GM13977 (cell line): Measurements from ENCODE around the gene PAIP1.
A peak's percentile ranks its signal among the peaks of the same experiment; 100 is the strongest.

Source experiments
- DNase-seq: peaks from one replicate; pipeline ENCODE4 v3.0.0; 2012; ENCODE audit warnings: low spot score
- in situ Hi-C: fragments of 300-500 bp; cut with MboI; formaldehyde crosslinking; loops from one replicate; pipeline ENCODE4 v1.12.0; 2022; ENCODE audit warnings: low sequenced_read_pairs, low pct_unique_long_range_greater_than_20kb, mixed read lengths, inconsistent platforms; ENCODE audit not compliant: unreplicated experiment
- TF ChIP-seq, protein P1 (sequence below): IDR thresholded peaks from 2 replicates; pipeline ENCODE4 v1.5.1; 2012; ENCODE audit warnings: mild to moderate bottlenecking, control low read depth; ENCODE audit not compliant: insufficient read depth; ENCODE audit errors: extremely low read depth, missing control alignments

The PAIP1 gene

DNA sequence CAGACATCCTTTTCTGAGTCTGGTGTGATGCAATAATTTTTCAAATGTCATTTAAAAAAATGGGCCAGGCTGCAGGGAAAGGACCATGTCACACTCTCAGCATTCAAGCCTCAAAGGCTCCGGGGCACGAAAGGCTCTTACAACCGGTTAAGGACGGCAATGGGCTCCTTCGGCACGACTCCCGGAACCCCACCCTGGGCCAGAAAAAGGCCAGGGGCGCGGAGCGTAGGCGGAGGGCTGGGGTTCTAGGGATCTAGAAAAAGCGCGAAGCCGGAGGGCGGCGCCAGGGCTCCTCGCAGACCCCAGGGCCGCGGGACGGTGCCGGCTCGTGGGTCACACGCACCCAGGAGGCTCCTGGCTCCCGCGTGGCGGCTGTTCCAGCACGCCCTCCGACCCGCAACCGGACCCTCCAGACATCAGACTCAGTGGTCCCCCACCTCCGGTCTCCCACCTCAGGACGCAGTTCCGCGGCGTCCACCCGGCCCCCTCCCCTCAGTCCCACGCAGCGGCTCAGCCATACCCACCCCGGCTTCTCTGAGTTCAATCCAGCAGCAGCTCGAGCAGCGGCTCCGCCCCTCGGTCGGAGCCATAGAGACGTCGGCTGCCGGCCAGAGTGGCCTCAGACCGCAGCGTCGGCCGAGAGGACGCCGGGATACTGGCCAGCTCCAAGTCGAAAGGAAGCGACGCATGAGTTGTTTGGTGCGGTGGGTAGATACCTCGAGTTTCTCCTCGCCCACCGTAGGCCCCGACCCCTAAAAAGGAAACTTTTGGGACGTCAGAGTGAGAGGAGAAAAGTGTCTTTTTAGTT is 73.4 kb downstream of the PAIP1 start, which contains the start of gene TMEM267:
Gene TMEM267 (minus strand): TSS at position 568 of the 808 bp plus-strand sequence. CDS start 29,896 bp downstream, outside the sequence.
- TF ChIP-seq, protein P1, sequence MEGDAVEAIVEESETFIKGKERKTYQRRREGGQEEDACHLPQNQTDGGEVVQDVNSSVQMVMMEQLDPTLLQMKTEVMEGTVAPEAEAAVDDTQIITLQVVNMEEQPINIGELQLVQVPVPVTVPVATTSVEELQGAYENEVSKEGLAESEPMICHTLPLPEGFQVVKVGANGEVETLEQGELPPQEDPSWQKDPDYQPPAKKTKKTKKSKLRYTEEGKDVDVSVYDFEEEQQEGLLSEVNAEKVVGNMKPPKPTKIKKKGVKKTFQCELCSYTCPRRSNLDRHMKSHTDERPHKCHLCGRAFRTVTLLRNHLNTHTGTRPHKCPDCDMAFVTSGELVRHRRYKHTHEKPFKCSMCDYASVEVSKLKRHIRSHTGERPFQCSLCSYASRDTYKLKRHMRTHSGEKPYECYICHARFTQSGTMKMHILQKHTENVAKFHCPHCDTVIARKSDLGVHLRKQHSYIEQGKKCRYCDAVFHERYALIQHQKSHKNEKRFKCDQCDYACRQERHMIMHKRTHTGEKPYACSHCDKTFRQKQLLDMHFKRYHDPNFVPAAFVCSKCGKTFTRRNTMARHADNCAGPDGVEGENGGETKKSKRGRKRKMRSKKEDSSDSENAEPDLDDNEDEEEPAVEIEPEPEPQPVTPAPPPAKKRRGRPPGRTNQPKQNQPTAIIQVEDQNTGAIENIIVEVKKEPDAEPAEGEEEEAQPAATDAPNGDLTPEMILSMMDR = no peak
- peak; percentile 90 for DNase-seq
- in situ Hi-C loops = no loop called here

DNA sequence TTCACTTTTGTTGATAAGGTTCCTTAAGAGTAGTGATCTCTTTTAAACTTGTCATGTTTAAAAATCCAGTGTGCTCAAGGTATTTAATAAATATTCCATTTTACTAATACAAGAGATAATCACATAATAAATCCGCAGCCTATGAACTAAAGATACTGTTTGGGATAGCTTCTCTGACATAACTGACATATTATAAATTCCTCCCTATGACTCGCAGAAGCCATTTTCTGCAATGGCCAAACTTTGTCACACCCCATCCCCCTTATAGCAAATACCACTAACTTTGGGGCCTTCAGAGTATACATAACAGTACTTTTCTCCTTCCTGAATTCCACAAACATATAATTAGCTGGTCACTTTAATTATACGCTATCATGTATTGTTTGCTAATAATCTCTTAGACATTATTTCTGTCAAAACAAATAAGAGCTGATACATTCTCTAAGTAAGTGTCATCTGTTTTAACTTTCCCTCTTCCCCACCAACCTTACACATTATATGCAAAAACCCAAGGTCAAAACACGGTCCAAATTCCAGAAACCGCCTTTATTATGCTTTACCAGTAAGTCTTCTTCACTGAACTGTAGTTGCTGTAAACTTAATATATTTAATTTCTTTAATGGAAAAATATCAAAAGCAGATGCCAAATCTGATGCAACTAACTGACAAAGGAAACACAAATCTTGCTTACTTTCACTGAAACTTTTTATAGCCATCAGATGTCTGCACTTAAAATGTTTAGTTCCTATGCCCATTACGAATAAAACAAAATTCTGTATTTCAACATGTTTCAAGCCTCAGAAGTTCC is 74.2 kb downstream of the PAIP1 start:
- peak; percentile 20 for DNase-seq
- in situ Hi-C loops = no loop called here
- TF ChIP-seq, protein P1 = no peak
